ENCODE data around the gene SLC33A1. TPM values are rescaled to one million over a fixed set of nuclear protein-coding genes. Genes with fewer than 3 reads are reported as not detected.

SLC33A1 gene
- total and polyA plus RNA-seq, 2 donors from 2014 or later: 16.1 to 36.8 TPM

DNA sequence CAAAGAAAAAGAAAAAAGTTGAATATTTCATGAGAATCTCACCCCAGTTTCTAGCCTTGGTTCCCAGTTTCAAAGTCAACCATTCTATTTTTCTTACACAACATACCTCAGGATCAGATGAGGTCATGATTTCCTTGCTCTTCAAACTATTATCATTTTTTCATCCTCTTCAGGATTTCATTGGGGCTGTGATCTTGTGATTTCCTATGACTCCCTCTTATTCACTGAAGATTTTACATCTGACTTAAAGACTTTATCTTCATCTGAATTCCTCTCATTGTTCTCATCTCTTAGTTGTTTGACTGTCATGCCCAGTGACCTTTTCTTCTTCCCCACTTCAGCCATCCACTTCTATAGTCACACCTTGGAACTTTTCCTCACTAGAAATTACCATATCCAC is 45.0 kb downstream of the SLC33A1 start:
- Histone ChIP-seq H3K27me3 (ENCODE audit: control insufficient read depth, insufficient read depth, low read length) (no peaks in the 10 kb centered on the region), H3K27ac (ENCODE audit: low read depth in 2 of 2, low read length in 2 of 2) (no peak overlapping the region), H3K36me3 (ENCODE audit: control insufficient read depth in 2 of 3, insufficient read depth in 3 of 3, low read length in 3 of 3) (no peaks in the 10 kb centered on the region), H3K9ac (ENCODE audit: low read length in 3 of 3) (no peak overlapping the region), H3K9me3 (ENCODE audit: control insufficient read depth in 2 of 3, insufficient read depth in 1 of 3, low read length in 3 of 3) (no peaks in the 10 kb centered on the region), H3K4me1 (ENCODE audit: control insufficient read depth in 2 of 3, insufficient read depth in 2 of 3, low read depth in 1 of 3, low read length in 3 of 3) (peaks cover 0 to 6% (median 0%) of the 10 kb centered on the region in 3 donors), H3K4me3 (ENCODE audit: low read length in 3 of 3) (no peak overlapping the region)
- intact Hi-C loops (cut with DNase I): no loop called here
- TF ChIP-seq, protein P1, sequence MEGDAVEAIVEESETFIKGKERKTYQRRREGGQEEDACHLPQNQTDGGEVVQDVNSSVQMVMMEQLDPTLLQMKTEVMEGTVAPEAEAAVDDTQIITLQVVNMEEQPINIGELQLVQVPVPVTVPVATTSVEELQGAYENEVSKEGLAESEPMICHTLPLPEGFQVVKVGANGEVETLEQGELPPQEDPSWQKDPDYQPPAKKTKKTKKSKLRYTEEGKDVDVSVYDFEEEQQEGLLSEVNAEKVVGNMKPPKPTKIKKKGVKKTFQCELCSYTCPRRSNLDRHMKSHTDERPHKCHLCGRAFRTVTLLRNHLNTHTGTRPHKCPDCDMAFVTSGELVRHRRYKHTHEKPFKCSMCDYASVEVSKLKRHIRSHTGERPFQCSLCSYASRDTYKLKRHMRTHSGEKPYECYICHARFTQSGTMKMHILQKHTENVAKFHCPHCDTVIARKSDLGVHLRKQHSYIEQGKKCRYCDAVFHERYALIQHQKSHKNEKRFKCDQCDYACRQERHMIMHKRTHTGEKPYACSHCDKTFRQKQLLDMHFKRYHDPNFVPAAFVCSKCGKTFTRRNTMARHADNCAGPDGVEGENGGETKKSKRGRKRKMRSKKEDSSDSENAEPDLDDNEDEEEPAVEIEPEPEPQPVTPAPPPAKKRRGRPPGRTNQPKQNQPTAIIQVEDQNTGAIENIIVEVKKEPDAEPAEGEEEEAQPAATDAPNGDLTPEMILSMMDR (IDR thresholded peaks at IDR 0.05; ENCODE audit: borderline replicate concordance, extremely low read depth, insufficient read depth): no peak
- FAIRE-seq: no peak
- no peak for DNase-seq

DNA sequence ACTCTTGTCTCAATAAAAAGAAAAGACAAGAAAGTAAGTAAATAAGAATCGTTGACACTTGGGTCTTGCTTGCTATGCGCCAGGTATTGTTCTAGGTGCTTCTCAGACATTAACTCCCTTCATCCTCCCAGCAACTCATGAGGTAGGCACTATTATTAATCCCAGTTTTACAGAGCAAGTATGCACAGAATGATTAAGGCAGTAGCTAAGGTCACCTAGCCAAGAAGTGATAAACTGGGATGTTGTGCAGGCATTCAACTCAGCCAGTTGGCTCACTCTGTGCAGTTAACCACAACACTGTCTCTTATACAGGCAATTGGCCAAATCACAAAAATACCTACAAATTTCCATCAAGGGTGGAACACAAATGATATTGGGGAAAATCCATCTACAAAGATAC is 46.4 kb downstream of the SLC33A1 start:
- no peak overlapping the region for H3K4me3 ChIP-seq (ENCODE audit: low read length in 3 of 3)
- no peaks in the 10 kb centered on the region for H3K9me3 ChIP-seq (ENCODE audit: control insufficient read depth in 2 of 3, insufficient read depth in 1 of 3, low read length in 3 of 3)
- TF ChIP-seq, protein P1 (IDR thresholded peaks at IDR 0.05; ENCODE audit: borderline replicate concordance, extremely low read depth, insufficient read depth): no peak
- H3K27me3 ChIP-seq (ENCODE audit: control insufficient read depth, insufficient read depth, low read length): no peaks in the 10 kb centered on the region
- no peak overlapping the region for H3K27ac ChIP-seq (ENCODE audit: low read depth in 2 of 2, low read length in 2 of 2)
- peaks cover 0 to 6% (median 0%) of the 10 kb centered on the region in 3 donors for H3K4me1 ChIP-seq (ENCODE audit: control insufficient read depth in 2 of 3, insufficient read depth in 2 of 3, low read depth in 1 of 3, low read length in 3 of 3)
- DNase-seq: no peak
- FAIRE-seq: no peak
- no peaks in the 10 kb centered on the region for H3K36me3 ChIP-seq (ENCODE audit: control insufficient read depth in 2 of 3, insufficient read depth in 3 of 3, low read length in 3 of 3)
- no peak overlapping the region for H3K9ac ChIP-seq (ENCODE audit: low read length in 3 of 3)
- intact Hi-C loops (cut with DNase I): no loop called here

- Histone ChIP-seq H3K4me1 (ENCODE audit: control insufficient read depth in 2 of 3, insufficient read depth in 2 of 3, low read depth in 1 of 3, low read length in 3 of 3) (peaks cover 0 to 6% (median 0%) of the 10 kb centered on the region in 3 donors), H3K36me3 (ENCODE audit: control insufficient read depth in 2 of 3, insufficient read depth in 3 of 3, low read length in 3 of 3) (no peaks in the 10 kb centered on the region), H3K9me3 (ENCODE audit: control insufficient read depth in 2 of 3, insufficient read depth in 1 of 3, low read length in 3 of 3) (no peaks in the 10 kb centered on the region), H3K9ac (ENCODE audit: low read length in 3 of 3) (peak within 1 kb of the TSS; percentile 31 to 86 (median 55)), H3K27ac (ENCODE audit: low read depth in 2 of 2, low read length in 2 of 2) (peak within 1 kb of the TSS; percentile 76 to 88), H3K27me3 (ENCODE audit: control insufficient read depth, insufficient read depth, low read length) (no peaks in the 10 kb centered on the region), H3K4me3 (ENCODE audit: low read length in 3 of 3) (peak within 1 kb of the TSS; percentile 60 to 80 (median 74))
- TF ChIP-seq, protein P1 (IDR thresholded peaks at IDR 0.05; ENCODE audit: borderline replicate concordance, extremely low read depth, insufficient read depth): peak; percentile 76
- DNase-seq: peak; percentile 80 to 88 (median 86)
- no peak for FAIRE-seq
- intact Hi-C loops (cut with DNase I): no loop called here
Observed at GRCh38 chr3:155805802-155806618, 48.2 kb downstream of the SLC33A1 start, which contains the start of gene C3orf33. TSS of gene C3orf33 (minus strand) at chr3:155806278. CDS start at chr3:155806252, 26 bp downstream.
